ENCODE data around the gene TDP1.

- no peak for TF ChIP-seq ZNF274 (IDR thresholded peaks at IDR 0.05; ENCODE audit: low read depth, low read length)
- no peak for TF ChIP-seq SUZ12 (IDR thresholded peaks at IDR 0.05; ENCODE audit: extremely low read depth, insufficient read depth, insufficient read length)
Observed at GRCh38 chr14:90027842-90028241, 72.1 kb downstream of the TDP1 start.
